ENCODE data around the gene NEDD4L.

DNA sequence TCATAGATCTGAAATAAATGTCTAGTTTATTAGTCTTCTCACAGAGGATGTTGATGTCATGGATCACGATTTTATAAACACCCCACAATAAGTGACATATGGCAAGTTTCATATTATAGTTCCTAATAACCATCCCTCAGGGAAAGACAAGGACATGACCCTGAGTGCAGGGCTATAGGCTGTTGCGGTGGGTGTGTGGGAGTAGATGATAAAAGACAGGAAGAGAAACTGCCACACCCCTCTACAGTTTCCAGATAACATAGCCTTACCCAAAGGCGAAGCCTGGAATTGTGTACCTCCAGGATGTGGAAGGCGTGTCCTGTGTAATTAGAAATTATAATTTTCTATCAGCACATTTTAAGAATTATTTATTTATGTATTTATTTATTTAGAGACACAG lies 2.4 kb upstream of the NEDD4L start:
- TF ChIP-seq FOXJ3 (CRISPR knock-in tag; IDR thresholded peaks at IDR 0.05) (no peak), GATA2 (CRISPR knock-in tag; IDR thresholded peaks at IDR 0.05) (no peak), NRF1 (IDR thresholded peaks at IDR 0.05; ENCODE audit: low read depth, low read length) (no peak), EP300 (IDR thresholded peaks at IDR 0.05; ENCODE audit: borderline replicate concordance in 1 of 2, low read depth in 1 of 2, low read length in 1 of 2) (no peak), EZH2phosphoT487 (IDR thresholded peaks at IDR 0.05; ENCODE audit: borderline replicate concordance, low read depth) (no peak), GABPA (IDR thresholded peaks at IDR 0.05; ENCODE audit: low read depth) (no peak), ELF1 (IDR thresholded peaks at IDR 0.05) (no peak), TCF12 (IDR thresholded peaks at IDR 0.05) (no peak)
- TF ChIP-seq, protein P1, sequence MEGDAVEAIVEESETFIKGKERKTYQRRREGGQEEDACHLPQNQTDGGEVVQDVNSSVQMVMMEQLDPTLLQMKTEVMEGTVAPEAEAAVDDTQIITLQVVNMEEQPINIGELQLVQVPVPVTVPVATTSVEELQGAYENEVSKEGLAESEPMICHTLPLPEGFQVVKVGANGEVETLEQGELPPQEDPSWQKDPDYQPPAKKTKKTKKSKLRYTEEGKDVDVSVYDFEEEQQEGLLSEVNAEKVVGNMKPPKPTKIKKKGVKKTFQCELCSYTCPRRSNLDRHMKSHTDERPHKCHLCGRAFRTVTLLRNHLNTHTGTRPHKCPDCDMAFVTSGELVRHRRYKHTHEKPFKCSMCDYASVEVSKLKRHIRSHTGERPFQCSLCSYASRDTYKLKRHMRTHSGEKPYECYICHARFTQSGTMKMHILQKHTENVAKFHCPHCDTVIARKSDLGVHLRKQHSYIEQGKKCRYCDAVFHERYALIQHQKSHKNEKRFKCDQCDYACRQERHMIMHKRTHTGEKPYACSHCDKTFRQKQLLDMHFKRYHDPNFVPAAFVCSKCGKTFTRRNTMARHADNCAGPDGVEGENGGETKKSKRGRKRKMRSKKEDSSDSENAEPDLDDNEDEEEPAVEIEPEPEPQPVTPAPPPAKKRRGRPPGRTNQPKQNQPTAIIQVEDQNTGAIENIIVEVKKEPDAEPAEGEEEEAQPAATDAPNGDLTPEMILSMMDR (IDR thresholded peaks at IDR 0.05), result no peak
- TF ChIP-seq, protein P2, sequence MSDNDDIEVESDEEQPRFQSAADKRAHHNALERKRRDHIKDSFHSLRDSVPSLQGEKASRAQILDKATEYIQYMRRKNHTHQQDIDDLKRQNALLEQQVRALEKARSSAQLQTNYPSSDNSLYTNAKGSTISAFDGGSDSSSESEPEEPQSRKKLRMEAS (IDR thresholded peaks at IDR 0.05; ENCODE audit: low read depth), result no peak
- TF ChIP-seq, protein P3, sequence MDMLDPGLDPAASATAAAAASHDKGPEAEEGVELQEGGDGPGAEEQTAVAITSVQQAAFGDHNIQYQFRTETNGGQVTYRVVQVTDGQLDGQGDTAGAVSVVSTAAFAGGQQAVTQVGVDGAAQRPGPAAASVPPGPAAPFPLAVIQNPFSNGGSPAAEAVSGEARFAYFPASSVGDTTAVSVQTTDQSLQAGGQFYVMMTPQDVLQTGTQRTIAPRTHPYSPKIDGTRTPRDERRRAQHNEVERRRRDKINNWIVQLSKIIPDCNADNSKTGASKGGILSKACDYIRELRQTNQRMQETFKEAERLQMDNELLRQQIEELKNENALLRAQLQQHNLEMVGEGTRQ (IDR thresholded peaks at IDR 0.05; ENCODE audit: borderline replicate concordance, low read depth, low read length), result no peak

Data from SK-N-SH (cell line).